ENCODE results near the gene SNRPD3. TPM values are rescaled to one million over a fixed set of nuclear protein-coding genes. Genes with fewer than 3 reads are reported as not detected.

Gene SNRPD3
- total and polyA plus RNA-seq, 2 donors (not counting 3 experiments of a cell fraction or from before 2014, with no cell fraction given), result 121 to 253 TPM

DNA sequence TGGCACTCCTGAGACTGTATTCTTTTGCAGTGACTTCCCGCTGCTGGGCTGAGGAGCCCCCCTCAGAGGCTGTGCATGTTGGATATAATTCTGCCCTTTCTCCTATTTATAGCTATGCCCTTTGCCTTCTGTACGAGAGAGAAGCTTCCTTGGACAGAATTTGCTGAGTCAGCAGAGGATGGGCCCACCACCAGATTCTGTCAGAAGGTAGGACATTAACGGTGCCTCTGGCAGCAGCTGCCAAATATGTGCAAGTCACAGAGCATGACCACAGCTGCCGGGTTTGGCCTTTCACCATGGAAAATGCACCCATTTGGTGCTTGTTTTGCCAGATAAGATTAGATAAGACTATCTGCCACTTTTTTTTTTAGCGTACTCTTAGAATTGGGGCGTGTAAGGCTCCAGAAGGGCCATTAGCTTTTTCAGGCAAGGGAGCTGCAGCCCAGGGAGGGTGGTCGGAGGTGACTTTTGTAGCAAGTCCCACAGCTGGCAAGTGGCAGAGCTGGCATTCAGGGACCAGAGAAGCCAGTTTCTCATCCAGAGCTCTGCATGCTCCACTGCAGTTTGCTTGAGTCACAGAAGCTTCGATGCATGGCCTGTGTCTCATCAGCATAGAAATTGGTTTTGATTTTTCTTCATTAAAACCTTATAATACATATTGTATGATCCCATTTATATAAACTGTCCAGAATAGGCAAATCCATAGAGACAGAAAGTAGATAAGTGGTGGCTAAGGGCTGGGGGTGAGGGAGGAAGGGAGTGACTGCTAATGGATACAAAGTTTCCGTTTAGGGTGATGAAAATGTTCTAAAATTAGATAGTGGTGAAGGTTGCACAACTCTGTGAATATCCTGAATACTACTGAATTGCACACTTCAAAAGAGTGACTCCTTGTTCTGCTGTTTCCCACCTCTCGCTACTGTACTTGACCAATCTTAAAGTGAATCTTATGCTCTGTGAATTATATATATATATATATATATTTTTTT, 44.9 kb upstream of the SNRPD3 start:
- no peak overlapping the region for H3K9ac ChIP-seq (replicated peaks; ENCODE audit: extremely low read depth, insufficient read depth, low read length)
- H3K27me3 ChIP-seq (ENCODE audit: control insufficient read depth in 2 of 2, insufficient read depth in 2 of 2, low read length in 2 of 2), result peaks cover 5 to 6% of the 10 kb centered on the region in 2 experiments
- H2AFZ ChIP-seq (ENCODE audit: low read depth, low read length), result no peak overlapping the region
- BruUV-seq (replicated peaks), result no TSS peak
- H3K79me2 ChIP-seq (ENCODE audit: control insufficient read depth, insufficient read depth, low read length), result no peaks in the 10 kb centered on the region
- H3K27ac ChIP-seq (ENCODE audit: insufficient read depth, low read depth, low read length), result no peak overlapping the region
- H4K20me1 ChIP-seq (replicated peaks; ENCODE audit: control insufficient read depth, extremely low read depth, insufficient read depth, low read length), result no peaks in the 10 kb centered on the region
- no peak for FAIRE-seq
- no peaks in the 10 kb centered on the region for H3K9me1 ChIP-seq (replicated peaks; ENCODE audit: control insufficient read depth, extremely low read depth, insufficient read depth, low read length)
- no peak overlapping the region for H3K4me2 ChIP-seq (ENCODE audit: insufficient read depth, low read length)
- H3K9me3 ChIP-seq (replicated peaks; ENCODE audit: control insufficient read depth, insufficient read depth, low read length), result no peaks in the 10 kb centered on the region
- DNase-seq (ENCODE audit: low read depth, low spot score), result no peak
- dilution Hi-C loops (cut with MboI; ENCODE audit: extremely low pct_ligation_motif_present, low sequenced_read_pairs) (loop anchor here (5.0 kb wide), 1 partner anchor 49 kb away; no protein-coding TSS in a partner anchor), intact Hi-C loops (cut with micrococcal nuclease) (no loop called here)
- no peaks in the 10 kb centered on the region for H3K36me3 ChIP-seq (ENCODE audit: control insufficient read depth in 2 of 2, extremely low read depth in 1 of 2, insufficient read depth in 2 of 2, low read length in 2 of 2)
- POLR2A ChIA-PET, result no interaction called here
- peaks cover 16% of the 10 kb centered on the region for H3K4me1 ChIP-seq (ENCODE audit: control insufficient read depth, extremely low read depth, insufficient read depth, low read length)
- CTCF ChIA-PET, result interaction anchor here (1.2 to 1.6 kb wide), 2 partner anchors 8 to 11 kb away, joined by 5 to 7 read pairs; no protein-coding TSS in a partner anchor
- TF ChIP-seq EZH2 (IDR thresholded peaks at IDR 0.05; ENCODE audit: borderline replicate concordance, low read depth, low read length, severe bottlenecking) (no peak), MYC (IDR thresholded peaks at IDR 0.05; ENCODE audit: low read depth, low read length) (no peak), FOS (IDR thresholded peaks at IDR 0.05; ENCODE audit: borderline replicate concordance, insufficient read depth, low read length) (no peak), JUN (IDR thresholded peaks at IDR 0.05; ENCODE audit: borderline replicate concordance, insufficient read depth, insufficient read length, low read depth) (no peak), POLR2A (IDR thresholded peaks at IDR 0.05; ENCODE audit: low read depth, low read length) (no peak), GATA2 (IDR thresholded peaks at IDR 0.05; ENCODE audit: insufficient read depth, insufficient read length, low read depth, low read length) (no peak), POLR2AphosphoS5 (IDR thresholded peaks at IDR 0.05; ENCODE audit: insufficient read depth, low read depth, low read length) (no peak)
- TF ChIP-seq, protein P1, sequence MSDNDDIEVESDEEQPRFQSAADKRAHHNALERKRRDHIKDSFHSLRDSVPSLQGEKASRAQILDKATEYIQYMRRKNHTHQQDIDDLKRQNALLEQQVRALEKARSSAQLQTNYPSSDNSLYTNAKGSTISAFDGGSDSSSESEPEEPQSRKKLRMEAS (IDR thresholded peaks at IDR 0.05; ENCODE audit: insufficient read depth, insufficient read length), result no peak
- TF ChIP-seq, protein P2, sequence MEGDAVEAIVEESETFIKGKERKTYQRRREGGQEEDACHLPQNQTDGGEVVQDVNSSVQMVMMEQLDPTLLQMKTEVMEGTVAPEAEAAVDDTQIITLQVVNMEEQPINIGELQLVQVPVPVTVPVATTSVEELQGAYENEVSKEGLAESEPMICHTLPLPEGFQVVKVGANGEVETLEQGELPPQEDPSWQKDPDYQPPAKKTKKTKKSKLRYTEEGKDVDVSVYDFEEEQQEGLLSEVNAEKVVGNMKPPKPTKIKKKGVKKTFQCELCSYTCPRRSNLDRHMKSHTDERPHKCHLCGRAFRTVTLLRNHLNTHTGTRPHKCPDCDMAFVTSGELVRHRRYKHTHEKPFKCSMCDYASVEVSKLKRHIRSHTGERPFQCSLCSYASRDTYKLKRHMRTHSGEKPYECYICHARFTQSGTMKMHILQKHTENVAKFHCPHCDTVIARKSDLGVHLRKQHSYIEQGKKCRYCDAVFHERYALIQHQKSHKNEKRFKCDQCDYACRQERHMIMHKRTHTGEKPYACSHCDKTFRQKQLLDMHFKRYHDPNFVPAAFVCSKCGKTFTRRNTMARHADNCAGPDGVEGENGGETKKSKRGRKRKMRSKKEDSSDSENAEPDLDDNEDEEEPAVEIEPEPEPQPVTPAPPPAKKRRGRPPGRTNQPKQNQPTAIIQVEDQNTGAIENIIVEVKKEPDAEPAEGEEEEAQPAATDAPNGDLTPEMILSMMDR (IDR thresholded peaks at IDR 0.05; ENCODE audit: extremely low read depth in 1 of 2, insufficient read depth in 1 of 2, low read depth in 1 of 2, low read length in 2 of 2), result no peak
- H3K4me3 ChIP-seq (replicated peaks in 1 of 3; ENCODE audit: insufficient read depth in 1 of 3, low read depth in 1 of 3, low read length in 3 of 3), result no peak overlapping the region

Measured in endothelial cell of umbilical vein (primary cell).